ENCODE measurements around the gene SRSF10. TPM values are rescaled to one million over a fixed set of nuclear protein-coding genes. Genes with fewer than 3 reads are reported as not detected.
A peak's percentile ranks its signal among the peaks of the same experiment; 100 is the strongest.
"Not testable (repeated sequence)": the region's sequence is repeated elsewhere in the genome, so short reads cannot be mapped to it uniquely, and the experiment has no call there.

SRSF10 gene
- total RNA-seq, 4 donors from 2014 or later = 20.4 to 49.9 (median 26.5) TPM

GRCh38 chr1:23999156-23999671 is 19.1 kb upstream of the SRSF10 start:
- Histone ChIP-seq H3K27me3 (no peaks in the 10 kb centered on the region), H3K36me3 (no peaks in the 10 kb centered on the region), H3K4me3 (no peak overlapping the region), H3K4me1 (peaks cover 28% of the 10 kb centered on the region in 2 donors), H3K27ac (peak overlapping the region; percentile 24 to 51 (median 44)), H3K9me3 (no peaks in the 10 kb centered on the region)
- DNase-seq (no peak), ATAC-seq (no peak)
- in situ Hi-C loops (cut with MboI; ENCODE audit: low sequenced_read_pairs in 4 of 4) (no loop called here), intact Hi-C loops (cut with DNase I; ENCODE audit: low total_unique reads) (no loop called here)
- TF ChIP-seq POLR2A (IDR thresholded peaks at IDR 0.05) (no peak), CTCF (IDR thresholded peaks at IDR 0.05 in 4 of 5, conservative IDR thresholded peaks at IDR 0.05 in 1 of 5) (no peak)

- no peak for DNase-seq
- in situ Hi-C loops (cut with MboI; ENCODE audit: low sequenced_read_pairs in 4 of 4) (no loop called here), intact Hi-C loops (cut with DNase I; ENCODE audit: low total_unique reads) (no loop called here)
- TF ChIP-seq CTCF (IDR thresholded peaks at IDR 0.05 in 4 of 5, conservative IDR thresholded peaks at IDR 0.05 in 1 of 5) = no peak
- no peak for TF ChIP-seq POLR2A (IDR thresholded peaks at IDR 0.05)
- H3K27me3 ChIP-seq = no peaks in the 10 kb centered on the region
- no peaks in the 10 kb centered on the region for H3K9me3 ChIP-seq
- H3K4me3 ChIP-seq = no peak overlapping the region
- no peaks in the 10 kb centered on the region for H3K36me3 ChIP-seq
- peak overlapping the region in 2 of 4 donors; percentile 25 to 42 for H3K27ac ChIP-seq
- no peak for ATAC-seq
- H3K4me1 ChIP-seq = peaks cover 14 to 15% of the 10 kb centered on the region in 2 donors
These were observed 17.7 kb upstream of the SRSF10 start for GRCh38 chr1:23997812-23998211.

DNA sequence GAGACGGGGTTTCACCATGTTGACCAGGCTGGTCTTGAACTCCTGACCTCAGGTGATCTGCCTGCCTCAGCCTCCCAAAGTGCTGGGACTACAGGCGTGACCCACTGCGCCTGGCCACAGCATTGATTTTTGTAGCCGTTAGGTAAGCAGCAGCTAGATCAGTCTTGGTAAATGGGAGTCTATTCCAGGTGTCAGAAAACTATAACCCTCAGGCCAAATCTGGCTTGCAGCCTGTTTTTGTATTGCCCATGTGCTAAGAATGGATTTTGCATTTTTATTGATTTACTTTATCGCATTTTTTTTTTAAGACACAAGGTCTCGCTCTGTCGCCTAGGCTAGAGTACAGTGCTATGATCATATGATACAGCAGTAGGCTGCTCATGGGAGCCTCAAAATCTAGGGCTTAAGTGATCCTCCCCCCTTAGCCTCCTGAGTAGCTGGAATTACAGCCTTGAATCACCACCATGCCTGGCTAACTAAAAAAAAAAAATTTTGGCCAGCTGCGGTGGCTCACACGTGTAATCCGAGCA is 16.6 kb upstream of the SRSF10 start:
- Histone ChIP-seq H3K36me3 (no peaks in the 10 kb centered on the region), H3K4me1 (peaks cover 11 to 12% of the 10 kb centered on the region in 2 donors), H3K4me3 (no peak overlapping the region), H3K27me3 (no peaks in the 10 kb centered on the region), H3K9me3 (no peaks in the 10 kb centered on the region), H3K27ac (no peak overlapping the region)
- DNase-seq (no peak), ATAC-seq (peak in 1 of 2 donors; percentile 52)
- intact Hi-C loops (cut with DNase I; ENCODE audit: low total_unique reads) = no loop called here
- in situ Hi-C loops (cut with MboI; ENCODE audit: low sequenced_read_pairs in 4 of 4) = no loop called here
- TF ChIP-seq CTCF (IDR thresholded peaks at IDR 0.05 in 4 of 5, conservative IDR thresholded peaks at IDR 0.05 in 1 of 5) (no peak), POLR2A (IDR thresholded peaks at IDR 0.05) (no peak)

- Histone ChIP-seq H3K36me3 (no peaks in the 10 kb centered on the region), H3K9me3 (no peaks in the 10 kb centered on the region), H3K4me3 (no peak overlapping the region), H3K27me3 (no peaks in the 10 kb centered on the region), H3K4me1 (peaks cover 11 to 12% of the 10 kb centered on the region in 2 donors), H3K27ac (no peak overlapping the region)
- in situ Hi-C loops (cut with MboI; ENCODE audit: low sequenced_read_pairs in 4 of 4) = no loop called here
- DNase-seq (no peak), ATAC-seq (no peak)
- intact Hi-C loops (cut with DNase I; ENCODE audit: low total_unique reads) = no loop called here
- TF ChIP-seq POLR2A (IDR thresholded peaks at IDR 0.05) (no peak), CTCF (IDR thresholded peaks at IDR 0.05 in 4 of 5, conservative IDR thresholded peaks at IDR 0.05 in 1 of 5) (no peak)
These were observed 15.3 kb upstream of the SRSF10 start for GRCh38 chr1:23995431-23995837.

- in situ Hi-C loops (cut with MboI; ENCODE audit: low sequenced_read_pairs in 4 of 4); H3K27ac ChIP-seq; intact Hi-C loops (cut with DNase I; ENCODE audit: low total_unique reads); H3K27me3 ChIP-seq; H3K4me3 ChIP-seq; H3K9me3 ChIP-seq; H3K4me1 ChIP-seq; DNase-seq; H3K36me3 ChIP-seq; ATAC-seq: not testable (repeated sequence)
These were observed 11.9 kb upstream of the SRSF10 start for GRCh38 chr1:23992011-23992410.

Data from gastrocnemius medialis (tissue), 4 donors.